ENCODE data around the gene AR. TPM values are rescaled to one million over a fixed set of nuclear protein-coding genes. Genes with fewer than 3 reads are reported as not detected.

Gene AR
- total RNA-seq, 4 donors from 2014 or later, result 19.7 to 75.3 (median 46.9) TPM

- H3K27ac ChIP-seq, result no peak overlapping the region
- TF ChIP-seq, protein P1, sequence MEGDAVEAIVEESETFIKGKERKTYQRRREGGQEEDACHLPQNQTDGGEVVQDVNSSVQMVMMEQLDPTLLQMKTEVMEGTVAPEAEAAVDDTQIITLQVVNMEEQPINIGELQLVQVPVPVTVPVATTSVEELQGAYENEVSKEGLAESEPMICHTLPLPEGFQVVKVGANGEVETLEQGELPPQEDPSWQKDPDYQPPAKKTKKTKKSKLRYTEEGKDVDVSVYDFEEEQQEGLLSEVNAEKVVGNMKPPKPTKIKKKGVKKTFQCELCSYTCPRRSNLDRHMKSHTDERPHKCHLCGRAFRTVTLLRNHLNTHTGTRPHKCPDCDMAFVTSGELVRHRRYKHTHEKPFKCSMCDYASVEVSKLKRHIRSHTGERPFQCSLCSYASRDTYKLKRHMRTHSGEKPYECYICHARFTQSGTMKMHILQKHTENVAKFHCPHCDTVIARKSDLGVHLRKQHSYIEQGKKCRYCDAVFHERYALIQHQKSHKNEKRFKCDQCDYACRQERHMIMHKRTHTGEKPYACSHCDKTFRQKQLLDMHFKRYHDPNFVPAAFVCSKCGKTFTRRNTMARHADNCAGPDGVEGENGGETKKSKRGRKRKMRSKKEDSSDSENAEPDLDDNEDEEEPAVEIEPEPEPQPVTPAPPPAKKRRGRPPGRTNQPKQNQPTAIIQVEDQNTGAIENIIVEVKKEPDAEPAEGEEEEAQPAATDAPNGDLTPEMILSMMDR (IDR thresholded peaks at IDR 0.05), result no peak
- TF ChIP-seq POLR2A (IDR thresholded peaks at IDR 0.05), result no peak
- intact Hi-C loops (cut with DNase I; ENCODE audit: low total_unique reads), result no loop called here
These were observed 20.7 kb downstream of the AR start for GRCh38 chrX:67564475-67564874.

DNA sequence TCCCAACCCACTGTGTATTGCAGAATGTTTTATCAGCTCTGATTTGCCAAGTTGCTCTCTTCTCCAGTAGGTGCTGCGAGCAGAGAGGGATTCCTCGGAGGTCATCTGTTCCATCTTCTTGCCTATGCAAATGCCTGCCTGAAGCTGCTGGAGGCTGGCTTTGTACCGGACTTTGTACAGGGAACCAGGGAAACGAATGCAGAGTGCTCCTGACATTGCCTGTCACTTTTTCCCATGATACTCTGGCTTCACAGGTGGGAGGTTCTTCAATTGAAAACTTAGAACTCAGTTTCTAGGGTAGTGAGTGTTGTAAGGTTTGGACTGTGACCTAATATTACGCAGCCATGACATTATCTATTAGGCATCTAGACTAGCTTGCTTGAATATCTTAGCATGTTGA, 24.9 kb downstream of the AR start:
- H3K36me3 ChIP-seq, result no peaks in the 10 kb centered on the region
- H3K4me1 ChIP-seq, result no peaks in the 10 kb centered on the region
- no peaks in the 10 kb centered on the region for H3K27me3 ChIP-seq
- DNase-seq, result no peak
- no peaks in the 10 kb centered on the region for H3K9me3 ChIP-seq
- TF ChIP-seq, protein P1 (IDR thresholded peaks at IDR 0.05), result no peak
- no peak overlapping the region for H3K27ac ChIP-seq
- no peak overlapping the region for H3K4me3 ChIP-seq
- intact Hi-C loops (cut with DNase I; ENCODE audit: low total_unique reads), result no loop called here

More at GRCh38 chrX:67564475-67564874, 20.7 kb downstream of the AR start:
- DNase-seq, result no peak
- no peaks in the 10 kb centered on the region for H3K4me1 ChIP-seq
- no peaks in the 10 kb centered on the region for H3K27me3 ChIP-seq
- no peak overlapping the region for H3K4me3 ChIP-seq
- no peaks in the 10 kb centered on the region for H3K9me3 ChIP-seq
- no peaks in the 10 kb centered on the region for H3K36me3 ChIP-seq

GRCh38 chrX:67570839-67571238, 27.0 kb downstream of the AR start:
- Histone ChIP-seq H3K9me3 (no peaks in the 10 kb centered on the region), H3K27me3 (no peaks in the 10 kb centered on the region), H3K4me1 (no peaks in the 10 kb centered on the region), H3K27ac (no peak overlapping the region), H3K4me3 (no peak overlapping the region), H3K36me3 (no peaks in the 10 kb centered on the region)
- intact Hi-C loops (cut with DNase I; ENCODE audit: low total_unique reads), result no loop called here
- TF ChIP-seq, protein P1 (IDR thresholded peaks at IDR 0.05), result no peak
- TF ChIP-seq POLR2A (IDR thresholded peaks at IDR 0.05), result no peak
- DNase-seq, result no peak

GRCh38 chrX:67574696-67575095, 30.9 kb downstream of the AR start:
- Histone ChIP-seq H3K4me3 (no peak overlapping the region), H3K9me3 (no peaks in the 10 kb centered on the region), H3K36me3 (no peaks in the 10 kb centered on the region), H3K27ac (no peak overlapping the region), H3K27me3 (no peaks in the 10 kb centered on the region), H3K4me1 (no peaks in the 10 kb centered on the region)
- TF ChIP-seq, protein P1 (IDR thresholded peaks at IDR 0.05), result no peak
- TF ChIP-seq POLR2A (IDR thresholded peaks at IDR 0.05), result no peak
- DNase-seq, result no peak
- intact Hi-C loops (cut with DNase I; ENCODE audit: low total_unique reads), result no loop called here

- no peak overlapping the region for H3K27ac ChIP-seq
- TF ChIP-seq, protein P1 (IDR thresholded peaks at IDR 0.05), result no peak
- TF ChIP-seq POLR2A (IDR thresholded peaks at IDR 0.05), result no peak
- no peaks in the 10 kb centered on the region for H3K4me1 ChIP-seq
- H3K9me3 ChIP-seq, result no peaks in the 10 kb centered on the region
- DNase-seq, result no peak
- H3K4me3 ChIP-seq, result no peak overlapping the region
- H3K36me3 ChIP-seq, result no peaks in the 10 kb centered on the region
- H3K27me3 ChIP-seq, result no peaks in the 10 kb centered on the region
- intact Hi-C loops (cut with DNase I; ENCODE audit: low total_unique reads), result no loop called here
These were observed 38.6 kb downstream of the AR start for GRCh38 chrX:67582436-67582835.
